H9 (cell line): ENCODE measurements around the gene CRAMP1. TPM values are rescaled to one million over a fixed set of nuclear protein-coding genes. Genes with fewer than 3 reads are reported as not detected.

ENCODE experiments used
- DNase-seq: peaks from one replicate; pipeline ENCODE4 v3.0.0-alpha.2; 2017
- H2AFZ ChIP-seq: one replicate; pipeline ENCODE4 v1.6.1; 2013; ENCODE audit warnings: mild to moderate bottlenecking, low read length, control low read depth, moderate library complexity
- H2AK5ac ChIP-seq: 2 replicates; pipeline ENCODE4 v1.6.1; 2013; ENCODE audit warnings: low read length, control low read depth, mixed read lengths; ENCODE audit not compliant: insufficient read length
- H2BK120ac ChIP-seq: one replicate; pipeline ENCODE4 v1.6.1; 2013; ENCODE audit warnings: low read depth, mild to moderate bottlenecking, low read length, control low read depth, inconsistent platforms; ENCODE audit not compliant: poor library complexity, severe bottlenecking
- H2BK12ac ChIP-seq: 2 replicates; pipeline ENCODE4 v1.6.1; 2013; ENCODE audit warnings: low read length, control low read depth, mixed read lengths, low read depth; ENCODE audit not compliant: insufficient read length
- H2BK15ac ChIP-seq: 2 replicates; pipeline ENCODE4 v1.6.1; 2013; ENCODE audit warnings: low read depth, low read length, control low read depth
- H2BK20ac ChIP-seq: one replicate; pipeline ENCODE4 v1.6.1; 2013; ENCODE audit warnings: low read depth, mild to moderate bottlenecking, low read length, control low read depth, inconsistent platforms; ENCODE audit not compliant: poor library complexity, severe bottlenecking
- H2BK5ac ChIP-seq: 2 replicates; pipeline ENCODE4 v1.6.1; 2013; ENCODE audit warnings: low read length, control low read depth, mixed read lengths; ENCODE audit not compliant: insufficient read length
- H3K14ac ChIP-seq: 2 replicates; pipeline ENCODE4 v1.6.1; 2013; ENCODE audit warnings: low read length, control low read depth; ENCODE audit not compliant: insufficient read depth
- H3K18ac ChIP-seq: 2 replicates; pipeline ENCODE4 v1.6.1; 2013; ENCODE audit warnings: low read depth, mild to moderate bottlenecking, mixed read lengths, low read length, control low read depth; ENCODE audit not compliant: insufficient read length
- H3K23ac ChIP-seq: 2 replicates; pipeline ENCODE4 v1.6.1; 2013; ENCODE audit warnings: low read length, control low read depth, mixed read lengths, low read depth; ENCODE audit not compliant: insufficient read length
- H3K23me2 ChIP-seq: 2 replicates; pipeline ENCODE4 v1.6.1; 2013; ENCODE audit warnings: low read depth, mild to moderate bottlenecking, mixed read lengths, low read length, control low read depth; ENCODE audit not compliant: insufficient read length, poor library complexity, severe bottlenecking
- H3K27ac ChIP-seq: 2 replicates; pipeline ENCODE4 v1.5.1; 2013; ENCODE audit warnings: low read length, control low read depth, mixed read lengths, low read depth; ENCODE audit not compliant: insufficient read length
- H3K27me3 ChIP-seq: 2 replicates; pipeline ENCODE4 v1.6.1; 2013; ENCODE audit warnings: low read length, control low read depth, inconsistent platforms; ENCODE audit not compliant: insufficient read depth
- H3K4ac ChIP-seq: 2 replicates; pipeline ENCODE4 v1.6.1; 2013; ENCODE audit warnings: low read depth, mild to moderate bottlenecking, control low read depth, inconsistent platforms, low read length, moderate library complexity
- H3K4me1 ChIP-seq: 2 replicates; pipeline ENCODE4 v1.6.1; 2013; ENCODE audit warnings: low read length, control low read depth, inconsistent platforms; ENCODE audit not compliant: insufficient read depth
- H3K4me2 ChIP-seq: 2 replicates; pipeline ENCODE4 v1.6.1; 2013; ENCODE audit warnings: low read length, control low read depth, mixed read lengths; ENCODE audit not compliant: insufficient read length, insufficient read depth
- H3K56ac ChIP-seq: 2 replicates; pipeline ENCODE4 v1.6.1; 2013; ENCODE audit warnings: low read depth, mild to moderate bottlenecking, mixed read lengths, low read length, control low read depth; ENCODE audit not compliant: insufficient read length
- H3K79me1 ChIP-seq: 2 replicates; pipeline ENCODE4 v1.6.1; 2013; ENCODE audit warnings: low read depth, mild to moderate bottlenecking, moderate library complexity, low read length, control low read depth, inconsistent platforms; ENCODE audit not compliant: insufficient read depth, poor library complexity, severe bottlenecking
- H3K79me2 ChIP-seq: 2 replicates; pipeline ENCODE4 v1.6.1; 2013; ENCODE audit warnings: low read length, control low read depth, inconsistent platforms; ENCODE audit not compliant: insufficient read depth
- H3K9ac ChIP-seq: 2 replicates; pipeline ENCODE4 v1.6.1; 2013; ENCODE audit warnings: low read length, control low read depth, mixed read lengths; ENCODE audit not compliant: insufficient read length; ENCODE audit errors: extremely low read depth
- H3K9me3 ChIP-seq: one replicate; pipeline ENCODE4 v1.6.1; 2013; ENCODE audit warnings: low read depth, low read length, inconsistent platforms; ENCODE audit not compliant: control insufficient read depth
- H3T11ph ChIP-seq: one replicate; pipeline ENCODE4 v1.6.1; 2013; ENCODE audit warnings: mild to moderate bottlenecking, low read length, control low read depth, inconsistent platforms
- H4K20me1 ChIP-seq: one replicate; pipeline ENCODE4 v1.6.1; 2013; ENCODE audit not compliant: control insufficient read depth, insufficient read length, insufficient read depth
- H4K5ac ChIP-seq: 2 replicates; pipeline ENCODE4 v1.6.1; 2013; ENCODE audit warnings: low read depth, mild to moderate bottlenecking, mixed read lengths, low read length, control low read depth; ENCODE audit not compliant: insufficient read length
- H4K8ac ChIP-seq: replicated peaks from 2 replicates; pipeline ENCODE4 v1.6.1; 2013; ENCODE audit warnings: low read length, control low read depth, mixed read lengths, low read depth; ENCODE audit not compliant: insufficient read length
- H4K91ac ChIP-seq: 2 replicates; pipeline ENCODE4 v1.6.1; 2013; ENCODE audit warnings: low read depth, mild to moderate bottlenecking, moderate library complexity, mixed read lengths, low read length, control low read depth; ENCODE audit not compliant: insufficient read length
- H3K27ac Mint-ChIP-seq, 3 experiments: 2 replicates in 2 of 3; 3 replicates in 1 of 3; pipeline ENCODE4 v1.8.0; 2020 to 2021; ENCODE audit warnings: mixed read lengths in 3 of 3, mild to moderate bottlenecking in 1 of 3, moderate library complexity in 1 of 3
- H3K27me3 Mint-ChIP-seq: 2 replicates; pipeline ENCODE4 v1.8.0; 2021; ENCODE audit warnings: low read depth, mild to moderate bottlenecking, moderate library complexity, mixed read lengths
- H3K36me3 Mint-ChIP-seq, 3 experiments: 2 replicates in 2 of 3; 3 replicates in 1 of 3; pipeline ENCODE4 v1.8.0; 2020 to 2021; ENCODE audit warnings: low read depth in 3 of 3, mixed read lengths in 3 of 3; ENCODE audit not compliant: insufficient read depth in 1 of 3
- H3K4me1 Mint-ChIP-seq, 2 experiments: 2 replicates each; pipeline ENCODE4 v1.8.0; 2020; ENCODE audit warnings: mixed read lengths in 2 of 2
- H3K4me3 Mint-ChIP-seq, 2 experiments: 2 replicates in 1 of 2; 3 replicates in 1 of 2; pipeline ENCODE4 v1.8.0; 2020 to 2021; ENCODE audit warnings: mild to moderate bottlenecking in 2 of 2, mixed read lengths in 2 of 2, moderate library complexity in 1 of 2
- H3K9me3 Mint-ChIP-seq, 2 experiments: 2 replicates in 1 of 2; 3 replicates in 1 of 2; pipeline ENCODE4 v1.8.0; 2020; ENCODE audit warnings: mild to moderate bottlenecking in 2 of 2, mixed read lengths in 2 of 2, moderate library complexity in 1 of 2
- WGBS: extraction: QIAGEN DNeasy Blood & Tissue Kit; methylation state at CpG from one replicate; pipeline ENCODE4 v1.1.7; 2013; ENCODE audit warnings: missing lambda C conversion rate, low lambda C conversion rate, mixed read lengths; ENCODE audit not compliant: insufficient read length; ENCODE audit errors: extremely low coverage; 5-methylcytosine and 5-hydroxymethylcytosine counted together
- total RNA-seq: library from RNA; stranded (reverse); gene quantifications from 2 replicates; pipeline ENCODE4 v1.2.1, GENCODE V29; 2021
- TF ChIP-seq, protein P1 (sequence below): fragments of 200-600 bp; sonication (generic); conservative IDR thresholded peaks from 3 replicates; pipeline ENCODE4 v1.8.0; 2021; ENCODE audit warnings: antibody characterized with exemption, mild to moderate bottlenecking

Gene CRAMP1
- total RNA-seq, 1 experiment from 2014 or later, result 46.2 TPM

DNA sequence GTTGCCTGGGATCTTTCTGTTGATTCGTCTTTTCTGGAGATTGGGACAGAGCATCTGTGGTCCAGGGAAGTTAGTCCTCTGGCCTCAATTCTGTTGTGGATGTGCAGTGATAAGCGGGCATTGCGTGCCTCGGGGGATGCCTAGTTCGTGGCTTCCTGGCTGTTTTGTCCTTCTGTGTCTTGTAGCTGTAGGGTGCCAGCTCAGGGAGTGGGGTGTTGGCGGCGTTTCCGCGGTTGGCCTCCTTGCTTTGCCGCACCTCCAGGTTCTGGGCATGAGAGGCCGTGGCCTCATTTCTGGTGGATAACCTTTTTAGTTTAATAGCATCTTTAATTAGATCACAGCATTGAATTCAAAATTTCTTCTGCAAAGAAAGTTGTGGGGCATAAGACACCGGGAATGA is 64.5 kb downstream of the CRAMP1 start:
- Histone ChIP-seq H3K9me3 (no peaks in the 10 kb centered on the region), H3K14ac (no peak overlapping the region), H3K27ac (no peak overlapping the region), H2BK12ac (no peak overlapping the region), H2BK20ac (no peak overlapping the region), H4K8ac (no peak overlapping the region), H3K9ac (no peak overlapping the region), H3K4me2 (no peak overlapping the region), H2AFZ (no peak overlapping the region), H3K27me3 (no peaks in the 10 kb centered on the region), H3K18ac (no peak overlapping the region), H3K79me1 (no peaks in the 10 kb centered on the region), H3K56ac (no peak overlapping the region), H4K91ac (no peak overlapping the region), H3K79me2 (peaks cover 32% of the 10 kb centered on the region), H4K5ac (no peak overlapping the region), H3T11ph (no peak overlapping the region), H3K4me1 (no peaks in the 10 kb centered on the region), H3K23me2 (peaks cover 6% of the 10 kb centered on the region), H2AK5ac (no peak overlapping the region), H2BK5ac (no peak overlapping the region), H3K4ac (no peak overlapping the region), H3K23ac (no peak overlapping the region), H2BK120ac (no peak overlapping the region), H2BK15ac (no peak overlapping the region), H4K20me1 (peaks cover 4% of the 10 kb centered on the region)
- no peak for DNase-seq
- TF ChIP-seq, protein P1, sequence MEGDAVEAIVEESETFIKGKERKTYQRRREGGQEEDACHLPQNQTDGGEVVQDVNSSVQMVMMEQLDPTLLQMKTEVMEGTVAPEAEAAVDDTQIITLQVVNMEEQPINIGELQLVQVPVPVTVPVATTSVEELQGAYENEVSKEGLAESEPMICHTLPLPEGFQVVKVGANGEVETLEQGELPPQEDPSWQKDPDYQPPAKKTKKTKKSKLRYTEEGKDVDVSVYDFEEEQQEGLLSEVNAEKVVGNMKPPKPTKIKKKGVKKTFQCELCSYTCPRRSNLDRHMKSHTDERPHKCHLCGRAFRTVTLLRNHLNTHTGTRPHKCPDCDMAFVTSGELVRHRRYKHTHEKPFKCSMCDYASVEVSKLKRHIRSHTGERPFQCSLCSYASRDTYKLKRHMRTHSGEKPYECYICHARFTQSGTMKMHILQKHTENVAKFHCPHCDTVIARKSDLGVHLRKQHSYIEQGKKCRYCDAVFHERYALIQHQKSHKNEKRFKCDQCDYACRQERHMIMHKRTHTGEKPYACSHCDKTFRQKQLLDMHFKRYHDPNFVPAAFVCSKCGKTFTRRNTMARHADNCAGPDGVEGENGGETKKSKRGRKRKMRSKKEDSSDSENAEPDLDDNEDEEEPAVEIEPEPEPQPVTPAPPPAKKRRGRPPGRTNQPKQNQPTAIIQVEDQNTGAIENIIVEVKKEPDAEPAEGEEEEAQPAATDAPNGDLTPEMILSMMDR, result no peak
- no CpG with 5 or more reads among the region's 12 CpGs for WGBS
- H3K27me3 Mint-ChIP-seq, result no peaks in the 10 kb centered on the region; the same call in 1 of the 2 replicates
- peaks cover 19 to 70% (median 55%) of the 10 kb centered on the region in 3 experiments; a peak in 6 of 7 replicates for H3K36me3 Mint-ChIP-seq
- peak overlapping the region in 1 of 2 experiments; percentile 75; a peak in 2 of 5 replicates for H3K4me3 Mint-ChIP-seq
- no peaks in the 10 kb centered on the region for H3K9me3 Mint-ChIP-seq
- peaks cover 27 to 31% of the 10 kb centered on the region in 2 experiments for H3K4me1 Mint-ChIP-seq
- peak overlapping the region in 1 of 3 experiments; percentile 37; a peak in 3 of 7 replicates for H3K27ac Mint-ChIP-seq
